ENCODE measurements around the gene ARMC9.
"Not testable (repeated sequence)": the region's sequence is repeated elsewhere in the genome, so short reads cannot be mapped to it uniquely, and the experiment has no call there.

The ARMC9 gene

GRCh38 chr2:231288590-231288989 lies 90.2 kb downstream of the ARMC9 start:
- no peak for FAIRE-seq

DNA sequence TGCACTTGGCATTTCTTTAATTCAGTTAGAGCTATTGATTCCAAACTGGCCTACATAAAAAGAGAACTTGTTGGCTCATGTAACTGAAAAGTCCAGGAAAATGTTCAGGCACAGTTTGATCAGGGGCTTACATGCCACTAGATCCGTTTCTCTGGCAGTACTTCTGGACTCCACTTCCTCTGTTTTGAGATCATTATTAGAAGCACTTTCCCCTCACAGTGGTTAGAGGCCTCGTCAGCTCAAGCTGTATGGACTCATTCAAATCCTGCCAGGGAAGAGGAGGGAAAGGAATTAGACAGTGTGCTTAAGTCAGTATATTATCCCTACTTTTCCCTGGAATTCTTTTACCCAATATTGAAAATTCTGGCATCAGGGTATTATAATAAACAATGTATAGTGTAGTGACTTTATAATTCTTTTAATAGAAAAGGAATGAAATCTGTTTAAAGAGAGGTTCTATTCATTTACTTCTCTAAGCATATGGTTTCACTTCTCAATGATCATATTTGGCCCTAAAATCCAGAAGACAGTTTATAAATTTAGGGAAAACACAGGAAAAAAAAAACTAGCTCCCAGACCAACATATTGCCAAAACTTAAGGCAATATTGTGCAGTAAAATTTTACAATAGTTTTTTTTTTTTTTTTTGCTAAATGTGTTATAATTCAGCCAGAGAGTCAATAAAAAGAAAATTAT lies 92.0 kb downstream of the ARMC9 start:
- no peak for FAIRE-seq

DNA sequence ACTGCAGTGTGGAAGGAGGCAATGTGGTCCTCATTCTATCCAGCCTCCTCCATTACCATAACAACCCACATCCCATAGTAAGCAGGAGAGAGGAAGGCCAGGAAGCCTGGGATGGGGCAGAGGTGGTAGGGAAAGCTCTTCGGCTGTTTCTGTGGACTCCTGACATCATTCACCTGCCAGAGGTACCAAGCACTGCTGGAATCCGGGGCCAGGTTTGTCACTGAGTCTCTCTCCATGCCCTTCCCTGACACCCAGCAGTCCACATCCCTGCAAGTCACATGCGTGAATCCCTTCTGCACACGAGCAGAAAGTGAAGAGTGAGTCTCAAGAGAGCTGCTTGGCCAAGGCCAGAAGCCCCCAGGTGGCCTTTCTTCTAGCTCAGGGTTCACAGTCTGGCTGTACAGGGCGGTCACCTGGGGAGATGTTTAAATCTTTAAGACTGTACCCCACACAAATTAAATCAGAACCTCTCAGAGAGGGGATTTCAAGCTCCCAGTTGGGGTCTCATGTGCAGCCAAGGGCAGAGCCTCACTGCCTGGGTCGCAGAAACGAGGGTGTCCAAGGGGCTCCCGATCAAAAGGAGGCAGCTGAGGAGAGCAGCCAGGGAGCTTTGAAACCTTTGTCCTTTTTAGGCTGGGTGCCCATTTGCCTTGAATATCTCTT lies 94.2 kb downstream of the ARMC9 start:
- no peak for FAIRE-seq

DNA sequence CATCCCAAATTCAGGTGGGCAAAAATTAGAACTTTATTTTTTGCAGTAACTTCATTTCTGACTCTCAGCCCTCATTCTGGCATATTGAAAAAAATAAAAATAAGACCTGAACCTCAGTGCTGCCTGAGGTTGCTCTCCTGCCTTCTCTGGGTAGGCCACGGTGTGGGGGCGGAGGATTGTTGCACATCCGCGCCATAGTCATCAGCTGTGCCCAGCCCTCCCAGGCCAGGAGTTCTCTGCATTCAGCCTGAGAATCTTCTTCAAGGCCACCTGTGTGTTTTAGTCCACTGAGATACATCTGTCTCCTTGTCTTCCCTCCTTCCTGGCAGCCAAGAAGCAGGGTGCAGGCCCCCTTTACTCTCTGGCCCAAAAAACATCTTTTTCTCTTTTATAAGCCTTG lies 94.7 kb downstream of the ARMC9 start:
- FAIRE-seq, result no peak

DNA sequence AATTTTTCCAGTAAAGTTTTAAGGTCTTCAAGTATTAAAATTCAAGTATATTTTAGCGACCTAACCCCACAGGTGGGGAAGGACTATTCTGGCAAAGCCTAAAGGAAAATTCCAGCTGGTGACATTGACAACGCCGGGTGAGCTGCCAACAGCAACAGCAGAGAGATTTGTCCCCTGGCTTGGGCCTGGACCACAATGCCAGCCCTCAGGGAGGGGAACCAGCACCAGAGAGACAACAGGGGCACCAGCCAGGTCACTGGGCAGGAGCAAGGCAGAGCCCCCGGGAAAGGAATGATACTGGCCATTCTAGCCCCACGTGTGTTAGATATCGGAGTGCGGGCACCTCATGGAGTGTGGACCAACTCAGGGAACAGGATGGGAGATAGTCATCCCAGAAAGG lies 95.7 kb downstream of the ARMC9 start:
- no peak for FAIRE-seq

GRCh38 chr2:231294571-231295362 lies 96.3 kb downstream of the ARMC9 start:
- no peak for FAIRE-seq

DNA sequence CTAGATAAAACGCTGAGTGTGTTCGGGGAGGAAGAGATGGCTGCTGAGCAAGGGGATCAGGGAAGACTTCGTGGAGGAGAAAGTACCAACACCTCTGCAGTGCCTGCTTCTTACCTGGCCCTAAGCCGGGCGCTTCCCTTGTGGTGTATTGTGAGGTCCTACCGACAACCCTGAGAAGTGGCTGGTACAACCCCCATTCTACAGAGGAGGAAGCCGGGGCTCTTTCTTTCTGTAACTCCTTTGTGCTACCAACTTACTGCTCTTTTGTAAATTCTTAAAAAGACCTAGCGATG lies 96.9 kb downstream of the ARMC9 start:
- no peak for FAIRE-seq

DNA sequence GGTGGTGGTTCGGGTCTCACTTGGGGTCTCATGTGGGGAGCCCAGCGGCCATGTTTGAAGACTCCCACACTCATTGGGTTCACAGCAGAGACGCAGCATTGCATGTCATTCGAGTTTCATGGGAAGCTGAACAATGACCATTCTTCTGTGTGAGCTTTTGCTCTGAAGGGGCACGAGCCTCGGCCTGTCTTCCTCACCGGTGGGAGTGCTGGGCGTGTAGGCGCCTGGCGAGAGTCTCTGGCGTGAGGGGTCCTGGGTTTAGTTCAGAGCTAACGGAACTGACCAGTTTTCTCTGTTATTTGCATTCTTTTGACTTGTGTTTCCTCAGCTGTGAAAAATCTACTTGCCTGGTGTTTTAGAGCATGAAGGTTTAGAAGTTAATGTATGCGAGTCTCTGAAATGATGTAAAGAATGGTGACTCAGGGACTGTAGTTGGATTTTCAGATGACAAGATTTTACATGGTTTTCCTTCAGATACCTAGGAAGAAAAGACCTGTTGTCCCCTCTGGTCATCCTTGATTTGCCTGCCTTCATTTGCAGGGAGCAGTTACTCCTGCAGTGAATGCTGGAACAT lies 98.1 kb downstream of the ARMC9 start:
- FAIRE-seq, result no peak

GRCh38 chr2:231297108-231297908 lies 98.9 kb downstream of the ARMC9 start:
- FAIRE-seq, result no peak

DNA sequence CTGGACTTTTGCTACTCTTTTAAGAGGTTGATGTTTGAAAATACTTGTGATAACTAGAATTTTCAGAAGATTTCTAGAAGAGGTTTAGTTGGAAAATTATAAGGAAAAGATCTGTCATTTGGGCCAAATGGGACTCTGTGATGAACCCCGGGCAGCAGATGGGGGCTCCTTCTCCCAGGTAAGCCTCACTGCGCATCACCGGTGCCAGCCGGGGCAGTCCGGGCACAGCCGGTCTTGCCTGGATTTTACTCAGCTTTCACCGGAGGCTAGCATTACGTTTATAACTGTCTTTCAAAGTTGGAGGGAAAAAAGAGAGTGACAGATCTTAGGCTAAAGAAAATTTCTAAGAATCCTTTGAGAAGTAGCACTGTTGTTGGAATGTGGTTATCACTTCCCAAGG lies 99.7 kb downstream of the ARMC9 start:
- no peak for FAIRE-seq

DNA sequence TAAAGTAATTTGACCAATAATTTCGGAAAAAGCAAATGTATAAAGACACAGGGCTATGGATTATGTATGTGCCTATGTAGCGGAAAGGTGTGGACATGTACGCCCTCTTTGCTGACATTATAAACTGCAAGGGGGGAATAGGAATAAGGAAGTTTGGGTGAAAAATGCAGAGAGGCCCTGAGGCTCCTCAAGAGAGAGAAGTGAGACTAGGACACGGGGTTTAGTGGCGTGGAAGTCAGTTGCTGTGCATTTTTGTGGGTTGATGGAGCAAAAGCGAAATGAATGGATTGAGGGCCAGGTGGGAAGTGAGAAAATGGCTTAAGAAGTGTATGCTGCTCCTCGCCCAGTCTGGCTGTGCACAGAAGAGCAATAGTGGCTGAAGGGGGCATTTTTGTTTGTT lies 100.8 kb downstream of the ARMC9 start:
- no peak for FAIRE-seq

- no peak for FAIRE-seq
Measured at GRCh38 chr2:231300020-231300721, 101.7 kb downstream of the ARMC9 start.

- FAIRE-seq, result no peak
Measured at GRCh38 chr2:231300722-231301076, 102.3 kb downstream of the ARMC9 start.

DNA sequence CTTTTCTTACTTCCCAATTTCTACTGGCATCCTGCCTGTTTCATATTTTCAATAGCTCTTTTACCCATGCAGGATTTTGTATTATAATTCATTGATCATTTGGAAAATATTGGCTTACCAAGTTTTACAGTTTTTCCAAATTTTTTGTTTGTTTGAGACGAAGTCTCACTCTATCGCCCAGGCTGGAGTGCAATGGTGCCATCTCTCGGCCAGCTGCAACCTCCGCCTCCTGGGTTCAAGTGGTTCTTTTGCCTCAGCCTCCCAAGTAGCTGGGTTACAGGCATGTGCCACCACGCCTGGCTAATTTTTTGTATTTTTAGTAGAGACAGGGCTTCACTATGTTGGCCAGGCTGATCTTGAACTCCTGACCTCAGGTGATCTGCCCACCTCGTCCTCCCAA lies 105.8 kb downstream of the ARMC9 start:
- FAIRE-seq, result not testable (repeated sequence)

- no peak for FAIRE-seq
Measured at GRCh38 chr2:231305221-231305620, 106.8 kb downstream of the ARMC9 start.

GRCh38 chr2:231306791-231307393 lies 108.5 kb downstream of the ARMC9 start:
- no peak for FAIRE-seq

DNA sequence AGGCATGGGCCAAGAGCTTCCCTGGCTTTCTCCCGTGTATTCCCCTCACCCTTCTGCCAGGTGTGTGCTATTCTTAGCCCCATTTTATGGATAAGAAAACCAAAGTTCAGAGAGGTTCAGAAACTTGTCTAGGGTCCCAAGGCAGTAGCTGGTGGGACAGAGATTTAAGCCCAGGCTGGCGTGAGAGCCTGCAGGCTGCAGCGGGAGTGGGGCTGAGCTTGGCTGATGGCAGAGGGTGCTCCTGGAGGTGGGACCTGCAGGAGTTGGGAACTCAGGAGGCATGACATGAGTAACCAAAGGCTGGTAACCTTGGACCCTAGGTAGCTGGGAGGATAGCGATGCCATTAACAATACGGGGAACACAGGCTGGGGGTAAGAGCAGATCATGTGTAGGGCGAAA lies 109.8 kb downstream of the ARMC9 start:
- no peak for FAIRE-seq

DNA sequence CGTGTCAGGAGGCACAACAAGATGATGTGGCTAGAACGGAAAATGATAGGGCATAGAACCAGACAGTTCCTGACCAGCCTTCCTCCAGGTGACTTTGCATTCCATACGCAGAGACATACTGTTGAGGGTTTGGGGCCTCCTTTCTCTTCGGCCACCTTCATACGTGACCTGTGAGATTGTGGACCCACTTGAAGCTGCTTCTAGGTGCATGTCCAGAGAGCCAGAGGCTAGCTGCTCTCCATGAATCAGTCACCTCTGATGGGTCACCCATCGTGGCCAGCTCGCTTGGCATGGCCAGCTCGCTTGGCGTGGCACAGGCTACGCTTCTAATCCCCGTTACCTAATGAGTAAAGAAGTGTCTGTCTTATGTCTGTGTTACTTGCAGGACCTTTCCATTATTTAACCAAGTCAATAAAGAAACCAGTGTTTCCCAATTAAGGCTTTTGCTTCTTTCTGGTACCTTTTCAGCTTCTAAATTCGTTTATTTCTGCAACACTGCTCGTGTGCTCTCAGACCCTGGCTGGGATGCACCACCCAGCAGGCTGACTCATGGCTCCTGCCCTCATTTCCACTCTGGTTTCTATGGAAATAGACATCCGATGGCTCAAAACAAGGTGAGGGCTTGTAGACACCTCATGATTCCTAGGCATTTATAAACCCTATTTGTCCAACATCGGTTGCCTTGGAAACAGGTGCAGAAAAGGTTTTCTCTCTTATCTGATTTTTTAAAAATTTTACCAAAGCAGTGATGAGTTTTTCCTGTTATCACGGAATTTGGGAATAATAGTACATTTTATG lies 110.4 kb downstream of the ARMC9 start:
- no peak for FAIRE-seq

DNA sequence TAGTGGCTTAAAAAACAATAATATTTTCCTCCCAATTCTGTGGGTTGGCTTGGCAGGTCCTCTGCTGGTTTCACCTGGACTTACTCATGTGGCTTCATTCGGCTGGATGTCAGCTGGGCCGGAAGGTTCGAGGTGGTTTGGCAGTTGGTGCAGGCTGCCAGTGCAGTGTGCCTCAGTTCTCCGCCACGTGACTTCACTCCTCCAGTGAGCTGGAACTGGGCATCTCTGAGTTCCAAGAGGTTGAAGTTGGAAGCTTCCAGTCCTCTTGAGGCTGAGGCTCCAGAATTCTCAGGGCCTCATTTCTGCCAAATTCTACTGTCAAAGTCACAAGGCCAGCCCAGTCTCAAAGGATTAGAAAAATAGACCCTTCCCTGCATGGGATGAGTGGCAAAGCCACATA lies 113.6 kb downstream of the ARMC9 start:
- no peak for FAIRE-seq

DNA sequence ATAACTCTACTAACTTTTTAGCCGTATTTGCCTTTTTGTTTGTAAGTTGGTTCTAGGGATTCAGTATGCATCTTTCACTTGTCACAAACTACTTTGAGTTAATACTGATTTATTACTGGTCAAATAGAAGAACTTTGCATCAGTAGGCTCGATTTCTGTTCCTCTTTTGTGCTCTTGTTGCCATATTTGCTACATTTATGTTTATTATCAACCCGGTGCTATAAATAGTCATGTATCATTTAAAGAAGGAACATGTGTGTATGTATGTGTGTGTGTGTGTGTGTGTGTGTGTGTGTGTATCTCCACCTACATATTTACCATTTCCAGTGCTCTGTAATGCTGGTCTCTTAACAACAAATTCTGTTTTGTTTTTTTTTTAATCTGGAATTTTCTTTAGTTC lies 117.5 kb downstream of the ARMC9 start:
- no peak for FAIRE-seq

- FAIRE-seq, result no peak
Measured at GRCh38 chr2:231317579-231317978, 119.1 kb downstream of the ARMC9 start.
